Natural killer cell (primary cell): ENCODE measurements around the gene CLASP1. TPM values are rescaled to one million over a fixed set of nuclear protein-coding genes. Genes with fewer than 3 reads are reported as not detected.

Source experiments
- ATAC-seq, 3 donors: fragments of 150-1000 bp in 2 of 3; fragments of 200-7000 bp in 1 of 3; cut with Tn5 transposase; 1 replicate in 1 of 3; 2 replicates in 2 of 3; pipeline ENCODE4 v1.10.0; 2021; ENCODE audit warnings: mild to moderate bottlenecking in 2 of 3, moderate library complexity in 2 of 3
- DNase-seq, 2 donors: peaks; one replicate each; pipeline versions ENCODE4 v3.0.0 to v3.0.0-alpha.2; 2013 to 2021; ENCODE audit warnings: mixed read lengths in 1 of 2
- H3K27ac ChIP-seq: one replicate; pipeline ENCODE4 v1.5.1; 2013; ENCODE audit warnings: mild to moderate bottlenecking, low read length
- H3K27me3 ChIP-seq: one replicate; pipeline ENCODE4 v1.6.1; 2013; ENCODE audit warnings: low read length; ENCODE audit not compliant: control insufficient read depth, insufficient read depth
- H3K36me3 ChIP-seq: one replicate; pipeline ENCODE4 v1.6.1; 2013; ENCODE audit warnings: low read length; ENCODE audit not compliant: control insufficient read depth, insufficient read depth
- H3K4me1 ChIP-seq: one replicate; pipeline ENCODE4 v1.6.1; 2013; ENCODE audit warnings: low read length; ENCODE audit not compliant: control insufficient read depth, insufficient read depth
- H3K4me3 ChIP-seq: one replicate; pipeline ENCODE4 v1.5.1; 2013; ENCODE audit warnings: low read length
- H3K9me3 ChIP-seq: one replicate; pipeline ENCODE4 v1.6.1; 2013; ENCODE audit warnings: low read length; ENCODE audit not compliant: control insufficient read depth, insufficient read depth
- H3K27ac Mint-ChIP-seq, 2 donors: one replicate each; pipeline ENCODE4 v1.8.0; 2022; ENCODE audit warnings: mild to moderate bottlenecking in 2 of 2, mixed read lengths in 2 of 2, moderate library complexity in 1 of 2
- H3K27me3 Mint-ChIP-seq, 2 donors: one replicate each; pipeline ENCODE4 v1.8.0; 2022; ENCODE audit warnings: low read depth in 2 of 2, mixed read lengths in 2 of 2
- H3K36me3 Mint-ChIP-seq: one replicate; pipeline ENCODE4 v1.8.0; 2022; ENCODE audit warnings: mixed read lengths
- H3K4me1 Mint-ChIP-seq, 2 donors: one replicate each; pipeline ENCODE4 v1.8.0; 2022; ENCODE audit warnings: mixed read lengths in 2 of 2
- H3K4me3 Mint-ChIP-seq: one replicate; pipeline ENCODE4 v1.8.0; 2022; ENCODE audit warnings: mild to moderate bottlenecking, moderate library complexity, mixed read lengths
- H3K9me3 Mint-ChIP-seq, 2 donors: one replicate each; pipeline ENCODE4 v1.8.0; 2022; ENCODE audit warnings: mixed read lengths in 2 of 2
- WGBS: methylation state at CpG from one replicate; pipeline ENCODE4 v1.1.7; 2013; ENCODE audit warnings: missing lambda C conversion rate; ENCODE audit not compliant: insufficient coverage; 5-methylcytosine and 5-hydroxymethylcytosine counted together
- intact Hi-C: fragments of 100-400 bp; cut with micrococcal nuclease; formaldehyde crosslinking; loops from one replicate; pipeline ENCODE4 v1.14.2; 2022
- total RNA-seq, 4 donors: library from RNA; stranded (reverse); fragments of 120-200 nt in 1 of 4; gene quantifications; one replicate each; pipeline versions ENCODE4 v1.2.3 to v1.2.4, GENCODE V29; 2013 to 2022
- TF ChIP-seq, protein P1 (sequence below): fragments of 200-600 bp; IDR thresholded peaks from one replicate; pipeline ENCODE4 v1.8.0; 2022; ENCODE audit warnings: antibody characterized with exemption

Gene CLASP1
- total RNA-seq, 3 donors from 2014 or later (not counting 1 experiment from before 2014, with no cell fraction given) = 125 to 142 (median 127) TPM

DNA sequence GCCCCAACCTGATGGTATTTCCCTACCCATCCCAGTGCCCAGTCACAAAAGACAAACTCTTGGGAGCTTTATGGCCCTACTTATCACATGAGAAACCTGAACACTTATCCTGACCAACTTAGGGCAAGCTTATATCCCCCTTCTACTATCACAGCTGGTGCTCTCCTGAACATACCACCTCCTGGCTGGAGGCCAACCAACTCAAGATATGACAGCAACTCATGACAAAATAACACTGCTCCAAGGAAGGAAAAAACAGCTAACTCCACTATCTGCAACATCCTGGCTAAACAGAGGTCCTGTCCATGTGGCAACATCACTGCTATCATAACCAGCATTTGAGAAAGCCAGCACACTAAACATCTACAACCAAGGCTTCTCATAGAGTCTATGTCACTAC, 20.9 kb upstream of the CLASP1 start:
- H3K27me3 ChIP-seq = no peaks in the 10 kb centered on the region
- H3K27ac Mint-ChIP-seq = no peak overlapping the region
- H3K4me1 Mint-ChIP-seq = no peaks in the 10 kb centered on the region
- H3K4me3 ChIP-seq = no peak overlapping the region
- ATAC-seq = no peak
- H3K27ac ChIP-seq = no peak overlapping the region
- no peaks in the 10 kb centered on the region for H3K4me1 ChIP-seq
- peaks cover 10% of the 10 kb centered on the region for H3K36me3 Mint-ChIP-seq
- H3K9me3 ChIP-seq = peaks cover 17% of the 10 kb centered on the region
- no peak overlapping the region for H3K4me3 Mint-ChIP-seq
- DNase-seq = no peak
- intact Hi-C loops = no loop called here
- H3K36me3 ChIP-seq = no peaks in the 10 kb centered on the region
- no peaks in the 10 kb centered on the region for H3K27me3 Mint-ChIP-seq
- TF ChIP-seq, protein P1, sequence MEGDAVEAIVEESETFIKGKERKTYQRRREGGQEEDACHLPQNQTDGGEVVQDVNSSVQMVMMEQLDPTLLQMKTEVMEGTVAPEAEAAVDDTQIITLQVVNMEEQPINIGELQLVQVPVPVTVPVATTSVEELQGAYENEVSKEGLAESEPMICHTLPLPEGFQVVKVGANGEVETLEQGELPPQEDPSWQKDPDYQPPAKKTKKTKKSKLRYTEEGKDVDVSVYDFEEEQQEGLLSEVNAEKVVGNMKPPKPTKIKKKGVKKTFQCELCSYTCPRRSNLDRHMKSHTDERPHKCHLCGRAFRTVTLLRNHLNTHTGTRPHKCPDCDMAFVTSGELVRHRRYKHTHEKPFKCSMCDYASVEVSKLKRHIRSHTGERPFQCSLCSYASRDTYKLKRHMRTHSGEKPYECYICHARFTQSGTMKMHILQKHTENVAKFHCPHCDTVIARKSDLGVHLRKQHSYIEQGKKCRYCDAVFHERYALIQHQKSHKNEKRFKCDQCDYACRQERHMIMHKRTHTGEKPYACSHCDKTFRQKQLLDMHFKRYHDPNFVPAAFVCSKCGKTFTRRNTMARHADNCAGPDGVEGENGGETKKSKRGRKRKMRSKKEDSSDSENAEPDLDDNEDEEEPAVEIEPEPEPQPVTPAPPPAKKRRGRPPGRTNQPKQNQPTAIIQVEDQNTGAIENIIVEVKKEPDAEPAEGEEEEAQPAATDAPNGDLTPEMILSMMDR = no peak
- peaks cover 2 to 12% of the 10 kb centered on the region in 2 donors for H3K9me3 Mint-ChIP-seq

DNA sequence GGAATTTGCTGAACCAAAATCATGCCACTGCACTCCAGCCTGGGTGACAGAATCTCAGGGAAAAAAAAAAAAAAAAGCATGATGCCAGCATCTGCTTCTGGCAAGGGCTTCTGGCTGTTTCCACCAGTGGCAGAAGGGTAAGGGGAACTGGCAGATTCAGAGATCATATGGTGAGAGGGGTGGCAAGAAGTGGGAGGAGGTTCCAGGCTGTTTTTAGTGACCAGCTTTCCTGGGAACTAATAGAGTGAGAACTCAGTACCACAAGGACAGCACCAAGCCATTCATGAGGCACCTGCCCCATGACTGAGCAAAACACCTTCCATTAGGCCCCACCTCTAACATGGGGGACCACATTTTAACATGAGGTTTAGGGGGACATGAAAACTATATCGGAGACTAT, 18.4 kb upstream of the CLASP1 start:
- Mint-ChIP-seq H3K27me3 (no peaks in the 10 kb centered on the region), H3K4me3 (no peak overlapping the region)
- no peak overlapping the region for H3K27ac ChIP-seq

DNA sequence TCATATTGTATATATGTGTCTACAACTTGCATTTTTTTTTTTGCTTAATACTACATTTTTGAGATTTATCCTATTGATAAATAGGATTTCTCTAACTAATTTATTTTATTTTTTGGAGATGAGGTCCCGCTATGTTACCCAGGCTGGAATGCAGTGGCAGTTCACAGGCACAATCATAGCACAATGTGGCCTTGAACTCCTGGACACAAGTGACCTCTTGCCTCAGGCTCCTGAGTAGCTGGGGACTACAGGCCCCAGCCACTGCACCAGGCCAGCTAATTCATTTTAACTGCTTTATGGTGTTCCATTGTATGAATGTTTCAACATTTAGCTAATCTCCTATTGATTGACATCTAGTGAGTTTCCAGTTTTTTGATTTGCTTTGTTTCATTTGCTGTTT, 16.8 kb upstream of the CLASP1 start:
- no peaks in the 10 kb centered on the region for H3K27me3 Mint-ChIP-seq
- no peaks in the 10 kb centered on the region for H3K9me3 Mint-ChIP-seq
- no peaks in the 10 kb centered on the region for H3K4me1 Mint-ChIP-seq
- 100% methylated on average over 1 of the region's 1 CpG for WGBS
- TF ChIP-seq, protein P1 = no peak
- ATAC-seq (no peak), DNase-seq (no peak)
- Histone ChIP-seq H3K36me3 (no peaks in the 10 kb centered on the region), H3K27ac (no peak overlapping the region), H3K4me3 (no peak overlapping the region), H3K27me3 (no peaks in the 10 kb centered on the region), H3K9me3 (peaks cover 2% of the 10 kb centered on the region), H3K4me1 (no peaks in the 10 kb centered on the region)
- H3K4me3 Mint-ChIP-seq = no peak overlapping the region
- no peaks in the 10 kb centered on the region for H3K36me3 Mint-ChIP-seq
- H3K27ac Mint-ChIP-seq = no peak overlapping the region
- intact Hi-C loops = no loop called here

More for the DNA sequence above, 18.4 kb upstream of the CLASP1 start:
- ATAC-seq (no peak), DNase-seq (no peak)
- Histone ChIP-seq H3K4me1 (no peaks in the 10 kb centered on the region), H3K36me3 (no peaks in the 10 kb centered on the region), H3K4me3 (no peak overlapping the region), H3K27me3 (no peaks in the 10 kb centered on the region), H3K9me3 (peaks cover 11% of the 10 kb centered on the region)
- H3K9me3 Mint-ChIP-seq = peaks cover 0 to 5% of the 10 kb centered on the region in 2 donors
- TF ChIP-seq, protein P1 = no peak
- peaks cover 10% of the 10 kb centered on the region for H3K36me3 Mint-ChIP-seq
- WGBS = 94% methylated on average over 1 of the region's 1 CpG
- no peak overlapping the region for H3K27ac Mint-ChIP-seq
- H3K4me1 Mint-ChIP-seq = no peaks in the 10 kb centered on the region
- intact Hi-C loops = no loop called here

DNA sequence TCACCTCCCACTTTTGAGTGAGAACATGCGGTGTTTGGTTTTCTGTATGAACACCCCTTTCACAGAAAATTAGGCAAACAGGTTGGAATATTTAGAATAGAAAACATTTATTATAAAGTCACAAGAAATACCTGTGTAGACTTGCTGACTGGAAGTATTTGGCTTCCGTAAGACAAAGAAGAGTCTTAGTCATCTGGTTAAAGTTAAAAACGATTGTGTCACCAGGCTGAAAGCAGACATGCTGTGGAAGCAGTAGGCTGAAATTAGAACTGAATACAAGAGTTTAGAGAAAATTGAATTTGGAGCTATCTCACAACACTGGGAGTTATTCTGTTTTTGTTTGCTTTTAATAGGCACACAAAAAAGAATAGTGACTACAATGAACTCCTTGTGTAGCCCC, 16.2 kb upstream of the CLASP1 start:
- WGBS = 94% methylated on average over 3 of the region's 3 CpGs
- no peaks in the 10 kb centered on the region for H3K27me3 ChIP-seq
- no peak overlapping the region for H3K27ac Mint-ChIP-seq
- H3K4me3 Mint-ChIP-seq = no peak overlapping the region
- no peaks in the 10 kb centered on the region for H3K4me1 ChIP-seq
- DNase-seq (no peak), ATAC-seq (no peak)
- no peaks in the 10 kb centered on the region for H3K27me3 Mint-ChIP-seq
- H3K4me3 ChIP-seq = no peak overlapping the region
- no peaks in the 10 kb centered on the region for H3K36me3 Mint-ChIP-seq
- H3K4me1 Mint-ChIP-seq = no peaks in the 10 kb centered on the region
- no peaks in the 10 kb centered on the region for H3K9me3 ChIP-seq
- intact Hi-C loops = no loop called here
- no peaks in the 10 kb centered on the region for H3K36me3 ChIP-seq
- no peak overlapping the region for H3K27ac ChIP-seq
- no peaks in the 10 kb centered on the region for H3K9me3 Mint-ChIP-seq
- TF ChIP-seq, protein P1 = no peak
